Activated T-helper 1 cell treated with anti-CD3 and anti-CD28 coated beads, Interleukin-2, amount 50 U/mL, for 16 hours (primary cell): ENCODE results near the gene MIOS.
A peak's percentile ranks its signal among the peaks of the same experiment; 100 is the strongest.

Experiments
- DNase-seq, 2 donors: peaks; one replicate each; pipeline ENCODE4 v3.0.0-alpha.2; 2020; ENCODE audit warnings: low read depth in 1 of 2, low spot score in 1 of 2

The MIOS gene

GRCh38 chr7:7582596-7582995, 15.9 kb downstream of the MIOS start:
- DNase-seq = no peak

GRCh38 chr7:7583731-7584130, 17.0 kb downstream of the MIOS start:
- DNase-seq = no peak

GRCh38 chr7:7584653-7585052, 18.0 kb downstream of the MIOS start:
- DNase-seq = no peak

- DNase-seq = no peak
Measured at GRCh38 chr7:7585241-7585928, 18.7 kb downstream of the MIOS start.

GRCh38 chr7:7595451-7595850, 28.8 kb downstream of the MIOS start:
- DNase-seq = no peak

GRCh38 chr7:7596176-7596575, 29.5 kb downstream of the MIOS start:
- no peak for DNase-seq

GRCh38 chr7:7607010-7607409, 40.3 kb downstream of the MIOS start:
- no peak for DNase-seq

- no peak for DNase-seq
Measured at GRCh38 chr7:7609330-7609729, 42.6 kb downstream of the MIOS start.

- no peak for DNase-seq
Measured at GRCh38 chr7:7612519-7612918, 45.8 kb downstream of the MIOS start.

GRCh38 chr7:7613210-7613609, 46.5 kb downstream of the MIOS start:
- no peak for DNase-seq

- no peak for DNase-seq
Measured at GRCh38 chr7:7614018-7614741, 47.5 kb downstream of the MIOS start.

- no peak for DNase-seq
Measured at GRCh38 chr7:7617550-7617949, 50.9 kb downstream of the MIOS start.

- no peak for DNase-seq
Measured at GRCh38 chr7:7618410-7618809, 51.7 kb downstream of the MIOS start.

- no peak for DNase-seq
Measured at GRCh38 chr7:7620236-7620635, 53.6 kb downstream of the MIOS start.

GRCh38 chr7:7620644-7621210, 54.0 kb downstream of the MIOS start:
- DNase-seq = no peak

- DNase-seq = no peak
Measured at GRCh38 chr7:7628476-7628875, 61.8 kb downstream of the MIOS start.

- no peak for DNase-seq
Measured at GRCh38 chr7:7630626-7631329, 64.1 kb downstream of the MIOS start.

- DNase-seq = no peak
Measured at GRCh38 chr7:7639421-7639820, 72.7 kb downstream of the MIOS start.

- DNase-seq = peak in 1 of 2 donors; percentile 30
Measured at GRCh38 chr7:7639847-7640220, 73.2 kb downstream of the MIOS start.

- DNase-seq = peak; percentile 96
Measured at GRCh38 chr7:7640221-7641128, 73.8 kb downstream of the MIOS start, which contains the start of gene UMAD1. Gene UMAD1, plus strand, starts transcription at chr7:7640752. Its CDS starts 32,620 bp downstream, at chr7:7673372.
